Epithelial cell of alveolus of lung (primary cell): Measurements from ENCODE around the gene LRP4. TPM values are rescaled to one million over a fixed set of nuclear protein-coding genes. Genes with fewer than 3 reads are reported as not detected.

Experiments used
- total RNA-seq: library from RNA; depleted of rRNA; stranded (reverse); fragments of >200 nt; gene quantifications from 2 replicates; pipeline ENCODE4 v1.2.1, GENCODE V29; 2015

Gene LRP4
- total RNA-seq = 5.0 and 9.8 TPM in 2 replicates

GRCh38 chr11:46918083-46918787, at the start of gene LRP4:
Gene LRP4 (minus strand): TSS chr11:46918550. CDS start chr11:46918379, 171 bp downstream.

GRCh38 chr11:46936138-46937110, 18.1 kb upstream of the LRP4 start, which contains the start of gene CSTPP1:
Gene CSTPP1 (plus strand): TSS chr11:46936761. CDS start chr11:46936806, 45 bp downstream.

GRCh38 chr11:46845740-46846509, 72.4 kb downstream of the LRP4 start, which contains the start of gene CKAP5:
Gene CKAP5 (minus strand): TSS chr11:46846280. CDS start chr11:46821231, 25,049 bp downstream.

Other genes with a start within 250 kb of the LRP4 start
- 42.1 and 70.5 TPM in 2 replicates for gene ARHGAP1, start 217.9 kb downstream of the LRP4 start, total RNA-seq
- gene ZNF408, start 217.5 kb downstream of the LRP4 start, total RNA-seq = 13.1 and 13.2 TPM in 2 replicates
- gene F2, start 199.3 kb downstream of the LRP4 start, total RNA-seq = not detected in 2 replicates
- gene CKAP5, start 72.3 kb downstream of the LRP4 start, total RNA-seq = 37.5 and 50.0 TPM in 2 replicates
- gene CSTPP1, start 18.2 kb upstream of the LRP4 start, total RNA-seq = 34.1 and 38.4 TPM in 2 replicates